ENCODE results near the gene OBI1.

The OBI1 gene

DNA sequence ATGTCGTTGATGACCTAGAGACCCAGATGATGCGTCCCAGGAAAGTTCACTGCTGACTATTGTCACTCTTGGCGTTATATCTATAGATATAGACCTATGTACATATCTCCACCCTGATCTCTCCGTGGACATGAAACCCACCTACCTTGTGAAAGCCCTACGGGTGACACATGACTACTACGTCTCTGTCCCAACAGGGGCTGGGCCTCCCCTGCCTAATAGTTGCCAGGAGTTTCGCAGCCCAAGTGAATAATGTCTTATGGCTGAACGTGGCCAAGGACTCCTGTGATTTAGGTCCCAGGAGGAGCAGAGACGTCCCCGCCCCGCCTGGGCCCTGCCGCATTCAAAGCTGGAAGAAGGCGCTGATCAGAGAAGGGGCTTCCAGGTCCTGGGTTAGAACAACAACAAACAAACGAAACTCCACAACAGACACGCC lies 50.7 kb downstream of the OBI1 start:
- ChIA-PET POLR2A (no interaction called here), CTCF (no interaction called here)
- H3K36me3 ChIP-seq (ENCODE audit: control insufficient read depth in 2 of 2, insufficient read depth in 1 of 2, low read length in 2 of 2) = no peaks in the 10 kb centered on the region
- H3K4me1 ChIP-seq (ENCODE audit: control insufficient read depth, insufficient read depth, low read length) = no peaks in the 10 kb centered on the region
- no peak for TF ChIP-seq ZNF747 (tag by site-specific recombination; IDR thresholded peaks at IDR 0.05)
- no peak for TF ChIP-seq ZNF324 (tag by site-specific recombination; IDR thresholded peaks at IDR 0.05)
- no peak for TF ChIP-seq ZNF580 (tag by site-specific recombination; IDR thresholded peaks at IDR 0.05)
- TF ChIP-seq, protein P1, sequence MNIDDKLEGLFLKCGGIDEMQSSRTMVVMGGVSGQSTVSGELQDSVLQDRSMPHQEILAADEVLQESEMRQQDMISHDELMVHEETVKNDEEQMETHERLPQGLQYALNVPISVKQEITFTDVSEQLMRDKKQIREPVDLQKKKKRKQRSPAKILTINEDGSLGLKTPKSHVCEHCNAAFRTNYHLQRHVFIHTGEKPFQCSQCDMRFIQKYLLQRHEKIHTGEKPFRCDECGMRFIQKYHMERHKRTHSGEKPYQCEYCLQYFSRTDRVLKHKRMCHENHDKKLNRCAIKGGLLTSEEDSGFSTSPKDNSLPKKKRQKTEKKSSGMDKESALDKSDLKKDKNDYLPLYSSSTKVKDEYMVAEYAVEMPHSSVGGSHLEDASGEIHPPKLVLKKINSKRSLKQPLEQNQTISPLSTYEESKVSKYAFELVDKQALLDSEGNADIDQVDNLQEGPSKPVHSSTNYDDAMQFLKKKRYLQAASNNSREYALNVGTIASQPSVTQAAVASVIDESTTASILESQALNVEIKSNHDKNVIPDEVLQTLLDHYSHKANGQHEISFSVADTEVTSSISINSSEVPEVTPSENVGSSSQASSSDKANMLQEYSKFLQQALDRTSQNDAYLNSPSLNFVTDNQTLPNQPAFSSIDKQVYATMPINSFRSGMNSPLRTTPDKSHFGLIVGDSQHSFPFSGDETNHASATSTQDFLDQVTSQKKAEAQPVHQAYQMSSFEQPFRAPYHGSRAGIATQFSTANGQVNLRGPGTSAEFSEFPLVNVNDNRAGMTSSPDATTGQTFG (tag by site-specific recombination; IDR thresholded peaks at IDR 0.05; ENCODE audit: borderline replicate concordance) = no peak
- no peak for TF ChIP-seq ZNF654 (tag by site-specific recombination; IDR thresholded peaks at IDR 0.05; ENCODE audit: low read depth)
- TF ChIP-seq ZNF37A (tag by site-specific recombination; IDR thresholded peaks at IDR 0.05) = no peak
- TF ChIP-seq, protein P2, sequence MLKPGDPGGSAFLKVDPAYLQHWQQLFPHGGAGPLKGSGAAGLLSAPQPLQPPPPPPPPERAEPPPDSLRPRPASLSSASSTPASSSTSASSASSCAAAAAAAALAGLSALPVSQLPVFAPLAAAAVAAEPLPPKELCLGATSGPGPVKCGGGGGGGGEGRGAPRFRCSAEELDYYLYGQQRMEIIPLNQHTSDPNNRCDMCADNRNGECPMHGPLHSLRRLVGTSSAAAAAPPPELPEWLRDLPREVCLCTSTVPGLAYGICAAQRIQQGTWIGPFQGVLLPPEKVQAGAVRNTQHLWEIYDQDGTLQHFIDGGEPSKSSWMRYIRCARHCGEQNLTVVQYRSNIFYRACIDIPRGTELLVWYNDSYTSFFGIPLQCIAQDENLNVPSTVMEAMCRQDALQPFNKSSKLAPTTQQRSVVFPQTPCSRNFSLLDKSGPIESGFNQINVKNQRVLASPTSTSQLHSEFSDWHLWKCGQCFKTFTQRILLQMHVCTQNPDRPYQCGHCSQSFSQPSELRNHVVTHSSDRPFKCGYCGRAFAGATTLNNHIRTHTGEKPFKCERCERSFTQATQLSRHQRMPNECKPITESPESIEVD (tag by site-specific recombination; IDR thresholded peaks at IDR 0.05) = no peak
- TF ChIP-seq ZNF146 (tag by site-specific recombination; IDR thresholded peaks at IDR 0.05) = no peak
- TF ChIP-seq ZNF184 (tag by site-specific recombination; IDR thresholded peaks at IDR 0.05) = no peak
- no peak for TF ChIP-seq GLIS1 (tag by site-specific recombination; IDR thresholded peaks at IDR 0.05)
- TF ChIP-seq ZBTB1 (tag by site-specific recombination; IDR thresholded peaks at IDR 0.05) = no peak
- TF ChIP-seq ZNF394 (tag by site-specific recombination; IDR thresholded peaks at IDR 0.05; ENCODE audit: borderline replicate concordance) = no peak
- no peak overlapping the region for H3K4me3 ChIP-seq (ENCODE audit: low read depth, low read length)
- no peak overlapping the region for H3K27ac ChIP-seq (ENCODE audit: extremely low read depth, low read depth, low read length)
- H3K9me3 ChIP-seq (ENCODE audit: control insufficient read depth, insufficient read depth, low read depth, low read length) = no peaks in the 10 kb centered on the region

GRCh38 chr13:78607409-78608251 lies 51.3 kb downstream of the OBI1 start:
- Histone ChIP-seq H3K4me3 (ENCODE audit: low read depth, low read length) (no peak overlapping the region), H3K36me3 (ENCODE audit: control insufficient read depth in 2 of 2, insufficient read depth in 1 of 2, low read length in 2 of 2) (no peaks in the 10 kb centered on the region), H3K4me1 (ENCODE audit: control insufficient read depth, insufficient read depth, low read length) (no peaks in the 10 kb centered on the region), H3K9me3 (ENCODE audit: control insufficient read depth, insufficient read depth, low read depth, low read length) (no peaks in the 10 kb centered on the region), H3K27ac (ENCODE audit: extremely low read depth, low read depth, low read length) (no peak overlapping the region)
- ChIA-PET CTCF (no interaction called here), POLR2A (no interaction called here)
- TF ChIP-seq ZNF350 (tag by site-specific recombination; IDR thresholded peaks at IDR 0.05) (no peak), ZNF121 (tag by site-specific recombination; IDR thresholded peaks at IDR 0.05) (no peak), ZNF132 (tag by site-specific recombination; IDR thresholded peaks at IDR 0.05; ENCODE audit: borderline replicate concordance) (no peak), GLI2 (tag by site-specific recombination; IDR thresholded peaks at IDR 0.05; ENCODE audit: borderline replicate concordance, low read depth) (no peak), HOXD13 (CRISPR knock-in tag; IDR thresholded peaks at IDR 0.05; ENCODE audit: borderline replicate concordance) (no peak), EGR2 (tag by site-specific recombination; IDR thresholded peaks at IDR 0.05; ENCODE audit: low read depth) (no peak), SCRT1 (tag by site-specific recombination; IDR thresholded peaks at IDR 0.05; ENCODE audit: borderline replicate concordance) (no peak), ZNF561 (tag by site-specific recombination; IDR thresholded peaks at IDR 0.05; ENCODE audit: borderline replicate concordance) (no peak), MYNN (tag by site-specific recombination; IDR thresholded peaks at IDR 0.05; ENCODE audit: borderline replicate concordance) (no peak), ZNF423 (tag by site-specific recombination; IDR thresholded peaks at IDR 0.05) (no peak)
